ENCODE measurements around the gene SLC39A11.

- TF ChIP-seq EZH2 (IDR thresholded peaks at IDR 0.05; ENCODE audit: borderline replicate concordance, low read depth, low read length, poor library complexity, severe bottlenecking) (no peak), CTCF (conservative IDR thresholded peaks at IDR 0.05; ENCODE audit: low read depth, low read length) (no peak)
Observed at GRCh38 chr17:72869630-72870029, 222.9 kb downstream of the SLC39A11 start.
